ENCODE data around the gene GRIN2A.

Gene GRIN2A

GRCh38 chr16:9917691-9918090, 264.5 kb downstream of the GRIN2A start:
- ATAC-seq: no peak
- no peak for TF ChIP-seq ZNF8 (CRISPR knock-in tag; IDR thresholded peaks at IDR 0.05)
- TF ChIP-seq SNAI2 (CRISPR knock-in tag; IDR thresholded peaks at IDR 0.05): no peak
- no peak for TF ChIP-seq RARB (CRISPR knock-in tag; IDR thresholded peaks at IDR 0.05)

GRCh38 chr16:9913604-9914326, 268.5 kb downstream of the GRIN2A start:
- ATAC-seq: no peak
- TF ChIP-seq ZFP3 (CRISPR knock-in tag; IDR thresholded peaks at IDR 0.05): no peak
- no peak for TF ChIP-seq POU6F1 (CRISPR knock-in tag; IDR thresholded peaks at IDR 0.05; ENCODE audit: borderline replicate concordance, low read depth)
- TF ChIP-seq SNAI2 (CRISPR knock-in tag; IDR thresholded peaks at IDR 0.05): no peak
- TF ChIP-seq BACH2 (CRISPR knock-in tag; IDR thresholded peaks at IDR 0.05; ENCODE audit: borderline replicate concordance): no peak
- no peak for TF ChIP-seq ISL1 (CRISPR knock-in tag; IDR thresholded peaks at IDR 0.05)
- TF ChIP-seq ZFP30 (CRISPR knock-in tag; IDR thresholded peaks at IDR 0.05): no peak
- no peak for TF ChIP-seq GLIS3 (CRISPR knock-in tag; IDR thresholded peaks at IDR 0.05)
- TF ChIP-seq CSDC2 (CRISPR knock-in tag; IDR thresholded peaks at IDR 0.05): no peak
- no peak for TF ChIP-seq ZNF70 (CRISPR knock-in tag; IDR thresholded peaks at IDR 0.05)
- TF ChIP-seq ZNF565 (CRISPR knock-in tag; conservative IDR thresholded peaks at IDR 0.05; ENCODE audit: low read depth): no peak
- no peak for TF ChIP-seq PPARA (CRISPR knock-in tag; IDR thresholded peaks at IDR 0.05; ENCODE audit: borderline replicate concordance)
- no peak for TF ChIP-seq TCF4 (CRISPR knock-in tag; IDR thresholded peaks at IDR 0.05; ENCODE audit: borderline replicate concordance)
- no peak for TF ChIP-seq ARNTL (CRISPR knock-in tag; IDR thresholded peaks at IDR 0.05; ENCODE audit: borderline replicate concordance, low read depth)
- no peak for TF ChIP-seq CREB5 (CRISPR knock-in tag; IDR thresholded peaks at IDR 0.05; ENCODE audit: low read depth)
- no peak for TF ChIP-seq TSHZ2 (CRISPR knock-in tag; IDR thresholded peaks at IDR 0.05)
- no peak for TF ChIP-seq TOX (CRISPR knock-in tag; IDR thresholded peaks at IDR 0.05; ENCODE audit: borderline replicate concordance)

GRCh38 chr16:9911989-9912388, 270.2 kb downstream of the GRIN2A start:
- TF ChIP-seq ESRRG (CRISPR knock-in tag; IDR thresholded peaks at IDR 0.05) (no peak), RARB (CRISPR knock-in tag; IDR thresholded peaks at IDR 0.05) (no peak), TCF4 (CRISPR knock-in tag; IDR thresholded peaks at IDR 0.05; ENCODE audit: borderline replicate concordance) (no peak), BACH2 (CRISPR knock-in tag; IDR thresholded peaks at IDR 0.05; ENCODE audit: borderline replicate concordance) (no peak), CSDC2 (CRISPR knock-in tag; IDR thresholded peaks at IDR 0.05) (no peak), CREB5 (CRISPR knock-in tag; IDR thresholded peaks at IDR 0.05; ENCODE audit: low read depth) (no peak), GLIS3 (CRISPR knock-in tag; IDR thresholded peaks at IDR 0.05) (no peak), PPARA (CRISPR knock-in tag; IDR thresholded peaks at IDR 0.05; ENCODE audit: borderline replicate concordance) (no peak), OSR1 (CRISPR knock-in tag; IDR thresholded peaks at IDR 0.05) (no peak)
- no peak for ATAC-seq

GRCh38 chr16:9911231-9911630, 271.0 kb downstream of the GRIN2A start:
- ATAC-seq: no peak
- TF ChIP-seq CSRNP3 (CRISPR knock-in tag; IDR thresholded peaks at IDR 0.05) (no peak), ZFP3 (CRISPR knock-in tag; IDR thresholded peaks at IDR 0.05) (no peak), ZNF8 (CRISPR knock-in tag; IDR thresholded peaks at IDR 0.05) (no peak), TOX (CRISPR knock-in tag; IDR thresholded peaks at IDR 0.05; ENCODE audit: borderline replicate concordance) (no peak), BACH2 (CRISPR knock-in tag; IDR thresholded peaks at IDR 0.05; ENCODE audit: borderline replicate concordance) (no peak), GLIS3 (CRISPR knock-in tag; IDR thresholded peaks at IDR 0.05) (no peak), RARB (CRISPR knock-in tag; IDR thresholded peaks at IDR 0.05) (no peak), ISL1 (CRISPR knock-in tag; IDR thresholded peaks at IDR 0.05) (no peak), TSHZ2 (CRISPR knock-in tag; IDR thresholded peaks at IDR 0.05) (no peak), ZNF70 (CRISPR knock-in tag; IDR thresholded peaks at IDR 0.05) (no peak), ARNTL (CRISPR knock-in tag; IDR thresholded peaks at IDR 0.05; ENCODE audit: borderline replicate concordance, low read depth) (no peak), CREB5 (CRISPR knock-in tag; IDR thresholded peaks at IDR 0.05; ENCODE audit: low read depth) (no peak)

Measured in SK-N-SH treated with all-trans-retinoic acid at 6 μM for 48 hours (cell line).